GM19193 (cell line): ENCODE measurements around the gene HGS.

Source experiments
- POLR2A ChIP-seq: IDR thresholded peaks from 4 replicates; pipeline ENCODE4 v1.6.1; 2011; ENCODE audit not compliant: insufficient read depth, insufficient read length; ENCODE audit errors: extremely low read depth

Gene HGS

GRCh38 chr17:81673561-81674258 lies 10.1 kb upstream of the HGS start:
- no peak for TF ChIP-seq POLR2A

- no peak for TF ChIP-seq POLR2A
Observed at GRCh38 chr17:81676906-81677305, 6.9 kb upstream of the HGS start.

- no peak for TF ChIP-seq POLR2A
Observed at GRCh38 chr17:81680150-81680549, 3.7 kb upstream of the HGS start.

GRCh38 chr17:81681672-81682071 lies 2.1 kb upstream of the HGS start:
- TF ChIP-seq POLR2A = no peak

GRCh38 chr17:81682565-81683207 lies 1.1 kb upstream of the HGS start:
- TF ChIP-seq POLR2A = no peak

GRCh38 chr17:81683208-81683583 lies 615 bp upstream of the HGS start:
- TF ChIP-seq POLR2A = no peak

- no peak for TF ChIP-seq POLR2A
Observed at GRCh38 chr17:81684442-81684911, 666 bp downstream of the HGS start.

- TF ChIP-seq POLR2A = no peak
Observed at GRCh38 chr17:81685108-81685507, 1.3 kb downstream of the HGS start.

GRCh38 chr17:81686614-81687013 lies 2.8 kb downstream of the HGS start:
- no peak for TF ChIP-seq POLR2A

- no peak for TF ChIP-seq POLR2A
Observed at GRCh38 chr17:81687770-81688541, 4.1 kb downstream of the HGS start.

- TF ChIP-seq POLR2A = no peak
Observed at GRCh38 chr17:81688616-81689015, 4.8 kb downstream of the HGS start.

- no peak for TF ChIP-seq POLR2A
Observed at GRCh38 chr17:81690066-81690465, 6.3 kb downstream of the HGS start.

- TF ChIP-seq POLR2A = no peak
Observed at GRCh38 chr17:81690549-81690948, 6.7 kb downstream of the HGS start.

GRCh38 chr17:81691196-81691595 lies 7.4 kb downstream of the HGS start:
- TF ChIP-seq POLR2A = no peak

GRCh38 chr17:81691608-81692007 lies 7.8 kb downstream of the HGS start:
- TF ChIP-seq POLR2A = no peak
